H1 (cell line): ENCODE results near the gene TNPO3. TPM values are rescaled to one million over a fixed set of nuclear protein-coding genes. Genes with fewer than 3 reads are reported as not detected.

Experiments used
- ASH2L ChIP-seq: fragments of 200-600, 300-600 bp; sonication (generic); IDR thresholded peaks from one replicate; pipeline ENCODE4 v1.7.1; 2017; ENCODE audit warnings: low read length
- BACH1 ChIP-seq: IDR thresholded peaks from 2 replicates; pipeline ENCODE4 v1.6.1; 2012; ENCODE audit warnings: low read length, improper control_type of control experiment
- CHD1 ChIP-seq: IDR thresholded peaks from 2 replicates; pipeline ENCODE4 v1.6.1; 2012; ENCODE audit warnings: low read depth, low read length, improper control_type of control experiment
- KDM1A ChIP-seq: fragments of 200-600, 300-600 bp; sonication (generic); IDR thresholded peaks from 2 replicates; pipeline ENCODE4 v1.7.1; 2016; ENCODE audit warnings: mild to moderate bottlenecking, low read length, borderline replicate concordance
- RFX5 ChIP-seq: IDR thresholded peaks from 2 replicates; pipeline ENCODE4 v1.6.1; 2011; ENCODE audit warnings: low read depth, low read length, improper control_type of control experiment, borderline replicate concordance
- SIX5 ChIP-seq: IDR thresholded peaks from 2 replicates; pipeline ENCODE4 v1.6.1; 2011; ENCODE audit warnings: mild to moderate bottlenecking, low read depth, low read length
- polyA plus RNA-seq, 7 experiments: library from polyadenylated mRNA; depleted of rRNA in 3 of 7; stranded (reverse) in 5 of 7; unstranded in 2 of 7; fragments of >200 nt in 5 of 7; fragments of 200-250 nt in 2 of 7; gene quantifications; 1 replicate in 5 of 7; 2 replicates in 1 of 7; 4 replicates in 1 of 7; pipeline versions ENCODE4 v1.2.1 to v1.2.3, GENCODE V29; 2011 to 2013; ENCODE audit warnings: missing spikeins in 2 of 7, mixed read lengths in 2 of 7
- total RNA-seq: library from RNA; stranded (reverse); fragmentation: NEBNext Ultra II Directional; extraction: Animal tissue kit (Norgen Biotek cat#: 25700); gene quantifications from 2 replicates; pipeline ENCODE4 v1.2.1, GENCODE V29; 2021
- TF ChIP-seq, protein P1 (sequence below): IDR thresholded peaks from 2 replicates; pipeline ENCODE4 v1.6.1; 2011; ENCODE audit warnings: low read length, improper control_type of control experiment

The TNPO3 gene
- total and polyA plus RNA-seq, 2 of the 8 experiments (the other 6 are each of a cell fraction or from before 2014, with no cell fraction given), result 67.6 to 99.2 TPM

DNA sequence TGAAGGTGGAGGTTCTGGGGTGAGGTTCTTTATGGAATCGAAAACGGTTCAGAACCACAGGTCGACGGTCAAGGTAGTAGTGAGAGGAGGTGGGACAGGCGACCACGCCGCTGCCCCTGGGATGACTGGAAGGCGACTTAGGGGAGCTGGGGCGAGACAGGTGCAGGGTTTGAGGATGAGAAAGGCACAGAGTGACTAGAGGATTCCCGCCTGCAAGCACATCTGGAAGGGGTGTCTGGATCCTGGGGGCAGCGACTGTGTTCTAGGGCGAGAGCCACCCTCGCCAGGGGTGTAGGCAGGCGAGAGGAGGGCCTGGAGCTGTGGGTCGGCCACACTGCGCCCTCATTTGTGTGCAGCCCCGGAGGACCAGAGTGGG, 117.7 kb downstream of the TNPO3 start (continued):
- TF ChIP-seq RFX5 (no peak), ASH2L (no peak), KDM1A (no peak), SIX5 (no peak), BACH1 (no peak), CHD1 (no peak)
- TF ChIP-seq, protein P1, sequence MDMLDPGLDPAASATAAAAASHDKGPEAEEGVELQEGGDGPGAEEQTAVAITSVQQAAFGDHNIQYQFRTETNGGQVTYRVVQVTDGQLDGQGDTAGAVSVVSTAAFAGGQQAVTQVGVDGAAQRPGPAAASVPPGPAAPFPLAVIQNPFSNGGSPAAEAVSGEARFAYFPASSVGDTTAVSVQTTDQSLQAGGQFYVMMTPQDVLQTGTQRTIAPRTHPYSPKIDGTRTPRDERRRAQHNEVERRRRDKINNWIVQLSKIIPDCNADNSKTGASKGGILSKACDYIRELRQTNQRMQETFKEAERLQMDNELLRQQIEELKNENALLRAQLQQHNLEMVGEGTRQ, result no peak
